HepG2 (cell line): ENCODE measurements around the gene PRKG1. TPM values are rescaled to one million over a fixed set of nuclear protein-coding genes. Genes with fewer than 3 reads are reported as not detected.

Experiments used
- ATAC-seq: fragments of 200-7000 bp; cut with Tn5 transposase; 3 replicates; pipeline ENCODE4 v1.9.1; 2020; ENCODE audit warnings: mild to moderate bottlenecking, moderate library complexity
- BruUV-seq: library from RNA; stranded (reverse); fragments of 400-500 nt; replicated peaks from 2 replicates; lab custom pipeline; 2021; lab: Mats Ljungman, UMichigan
- CTCF ChIA-PET: fragments of 300-600 bp; formaldehyde crosslinking; extraction: SDS; loops from one replicate; lab custom pipeline; 2021; ENCODE audit warnings: low total read pairs, inconsistent platforms, low intra/inter-chr PET ratio; lab: Yijun Ruan, JAX
- POLR2A ChIA-PET: fragments of 350-600 bp; sonication (Branson Sonifier 250); formaldehyde crosslinking; loops from one replicate; lab custom pipeline; 2020; ENCODE audit warnings: antibody characterized with exemption, inconsistent platforms; lab: Yijun Ruan, JAX
- DNase-seq: peaks from one replicate; pipeline ENCODE4 v3.0.0-alpha.2; 2015; ENCODE audit warnings: low spot score
- FAIRE-seq: peaks from 3 replicates; lab custom pipeline; 2011; peaks lifted over from hg19 to GRCh38; lab: Jason Lieb, UNC
- H2AFZ ChIP-seq: one replicate; pipeline ENCODE4 v1.6.1; 2011; ENCODE audit warnings: low read length, inconsistent platforms
- H3K27ac ChIP-seq: fragments of 300-600 bp; 3 replicates; pipeline ENCODE4 v1.8.0; 2011; ENCODE audit warnings: mixed run types, mild to moderate bottlenecking, mixed read lengths, low read length, inconsistent platforms; ENCODE audit not compliant: insufficient read depth; ENCODE audit errors: extremely low read length
- H3K27me3 ChIP-seq, 2 experiments: fragments of 200-600 bp in 1 of 2; 2 replicates in 1 of 2; 3 replicates in 1 of 2; pipeline versions ENCODE4 v1.6.0 to v1.8.0; 2011; ENCODE audit warnings: low read length in 2 of 2, mild to moderate bottlenecking in 2 of 2, moderate library complexity in 2 of 2, inconsistent platforms in 1 of 2; ENCODE audit not compliant: insufficient read depth in 2 of 2, control insufficient read depth in 1 of 2
- H3K36me3 ChIP-seq, 2 experiments: fragments of 200-600 bp in 1 of 2; replicated peaks in 1 of 2; 2 replicates in 1 of 2; 3 replicates in 1 of 2; pipeline versions ENCODE4 v1.5.1 to v1.8.0; 2011; ENCODE audit warnings: low read length in 2 of 2, inconsistent platforms in 1 of 2; ENCODE audit not compliant: insufficient read depth in 2 of 2, control insufficient read depth in 1 of 2
- H3K4me1 ChIP-seq: 2 replicates; pipeline ENCODE4 v1.5.1; 2012; ENCODE audit warnings: low read length, inconsistent platforms; ENCODE audit not compliant: insufficient read depth
- H3K4me2 ChIP-seq: 2 replicates; pipeline ENCODE4 v1.6.0; 2011; ENCODE audit warnings: low read depth, low read length, inconsistent platforms
- H3K4me3 ChIP-seq, 3 experiments: fragments of 200-600 bp in 1 of 3; sonication (generic), shearing (Covaris generic) in 1 of 3; replicated peaks in 1 of 3; 2 replicates each; pipeline ENCODE4 v1.5.1; 2011 to 2016; ENCODE audit warnings: low read length in 3 of 3, inconsistent platforms in 2 of 3, low read depth in 2 of 3, mild to moderate bottlenecking in 2 of 3, control low read depth in 1 of 3, mixed read lengths in 1 of 3; ENCODE audit not compliant: insufficient read depth in 1 of 3
- H3K79me2 ChIP-seq: one replicate; pipeline ENCODE4 v1.6.1; 2011; ENCODE audit warnings: low read length, inconsistent platforms; ENCODE audit not compliant: insufficient read depth
- H3K9ac ChIP-seq: 2 replicates; pipeline ENCODE4 v1.6.0; 2011; ENCODE audit warnings: mild to moderate bottlenecking, low read depth, low read length, inconsistent platforms; ENCODE audit not compliant: insufficient read depth
- H3K9me3 ChIP-seq: 2 replicates; pipeline ENCODE4 v1.5.1; 2012; ENCODE audit warnings: mild to moderate bottlenecking, low read length
- H4K20me1 ChIP-seq: 2 replicates; pipeline ENCODE4 v1.6.0; 2011; ENCODE audit warnings: inconsistent platforms, mild to moderate bottlenecking, low read length, moderate library complexity; ENCODE audit not compliant: insufficient read depth
- ATF3 ChIP-seq: sonication (generic); formaldehyde crosslinking; IDR thresholded peaks from 2 replicates; pipeline ENCODE4 v1.4.0; 2020; ENCODE audit warnings: missing genetic modification reagents
- IRF9 ChIP-seq: sonication (generic); formaldehyde crosslinking; IDR thresholded peaks from 2 replicates; pipeline ENCODE4 v1.8.0; 2022; ENCODE audit warnings: missing genetic modification reagents, mild to moderate bottlenecking, borderline replicate concordance
- JARID2 ChIP-seq: sonication (generic); formaldehyde crosslinking; IDR thresholded peaks from 2 replicates; pipeline ENCODE4 v1.8.1; 2023; ENCODE audit warnings: missing genetic modification reagents, inconsistent platforms; ENCODE audit not compliant: insufficient replicate concordance
- JUND ChIP-seq: sonication (generic); formaldehyde crosslinking; IDR thresholded peaks from 2 replicates; pipeline ENCODE4 v1.8.0; 2022; ENCODE audit warnings: mild to moderate bottlenecking, missing genetic modification reagents
- NR3C1 ChIP-seq: sonication (generic); formaldehyde crosslinking; IDR thresholded peaks from 2 replicates; pipeline ENCODE4 v1.4.0; 2020; ENCODE audit warnings: missing genetic modification reagents
- PRDM10 ChIP-seq: sonication (generic); formaldehyde crosslinking; IDR thresholded peaks from 2 replicates; pipeline ENCODE4 v1.4.0; 2020; ENCODE audit warnings: low read depth, missing genetic modification reagents
- REPIN1 ChIP-seq: sonication (generic); formaldehyde crosslinking; IDR thresholded peaks from 2 replicates; pipeline ENCODE4 v1.8.0; 2022; ENCODE audit warnings: missing genetic modification reagents, low read depth, mild to moderate bottlenecking, borderline replicate concordance
- ZBTB3 ChIP-seq: sonication (generic); formaldehyde crosslinking; IDR thresholded peaks from 2 replicates; pipeline ENCODE4 v1.4.0; 2020; ENCODE audit warnings: low read depth, mild to moderate bottlenecking, moderate library complexity, missing genetic modification reagents, borderline replicate concordance
- ZNF232 ChIP-seq: sonication (generic); formaldehyde crosslinking; IDR thresholded peaks from 2 replicates; pipeline ENCODE4 v1.4.0; 2020; ENCODE audit warnings: missing genetic modification reagents, borderline replicate concordance
- WGBS: methylation state at CpG from one replicate; pipeline ENCODE4 v1.1.6; 2017; ENCODE audit warnings: low lambda C conversion rate; 5-methylcytosine and 5-hydroxymethylcytosine counted together
- in situ Hi-C: cut with HindIII; loops from 2 replicates; pipeline ENCODE4 v1.10.0; 2017; ENCODE audit warnings: low pct_unique_long_range_greater_than_20kb; ENCODE audit not compliant: extremely low pct_ligation_motif_present
- intact Hi-C: fragments of 100-400 bp; cut with micrococcal nuclease; formaldehyde crosslinking; loops from one replicate; pipeline ENCODE4 v1.10.0; 2022; ENCODE audit not compliant: unreplicated experiment
- polyA plus RNA-seq, 8 experiments: library from polyadenylated mRNA; depleted of rRNA in 3 of 8; stranded (reverse) in 7 of 8; unstranded in 1 of 8; fragments of >200 nt; fragmentation: Illumina TruSeq in 4 of 8; extraction: Trizol in 4 of 8; gene quantifications; 2 replicates each; pipeline versions ENCODE4 v1.2.1 to v1.2.3, GENCODE V29; 2011 to 2016; ENCODE audit warnings: low read depth in 4 of 8, missing spikeins in 1 of 8, mixed read lengths in 1 of 8; ENCODE audit not compliant: insufficient read depth in 1 of 8
- total RNA-seq, 5 experiments: library from RNA; depleted of rRNA; stranded (reverse); fragments of >200 nt; fragmentation: Illumina TruSeq; extraction: Trizol; gene quantifications; 2 replicates each; pipeline ENCODE4 v1.2.3, GENCODE V29; 2016; ENCODE audit warnings: low read depth in 1 of 5
- TF ChIP-seq, protein P1 (sequence below): IDR thresholded peaks from 2 replicates; pipeline ENCODE4 v1.6.1; 2016; ENCODE audit warnings: missing biosample characterization, missing genetic modification reagents, low read depth

PRKG1 gene
- total and polyA plus RNA-seq, 2 of the 13 experiments (the other 11 are each of a cell fraction or from before 2014, with no cell fraction given), result 0.01 TPM; not detected in 1

DNA sequence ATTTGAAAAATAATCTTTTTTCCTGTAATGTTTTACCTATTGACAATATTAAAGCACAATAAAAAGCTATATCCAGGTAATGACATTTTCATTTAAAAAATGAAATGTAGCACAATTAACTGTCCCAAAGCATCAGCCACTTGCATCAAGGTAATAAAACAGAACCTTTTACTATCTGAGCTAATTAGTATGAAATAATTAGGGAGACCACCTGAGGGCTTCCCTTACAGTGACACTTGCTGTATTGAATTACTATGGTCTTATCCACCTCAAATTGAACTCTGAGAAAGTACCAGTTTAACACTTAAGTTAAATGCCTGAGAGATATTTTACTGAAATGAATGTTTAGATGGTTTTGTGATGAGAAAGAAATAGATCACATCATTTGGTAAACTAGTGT lies 1120.4 kb downstream of the PRKG1 start (continued):
- TF ChIP-seq PRDM10 (CRISPR knock-in tag) (no peak), ZBTB3 (CRISPR knock-in tag) (no peak), NR3C1 (CRISPR knock-in tag) (no peak)

DNA sequence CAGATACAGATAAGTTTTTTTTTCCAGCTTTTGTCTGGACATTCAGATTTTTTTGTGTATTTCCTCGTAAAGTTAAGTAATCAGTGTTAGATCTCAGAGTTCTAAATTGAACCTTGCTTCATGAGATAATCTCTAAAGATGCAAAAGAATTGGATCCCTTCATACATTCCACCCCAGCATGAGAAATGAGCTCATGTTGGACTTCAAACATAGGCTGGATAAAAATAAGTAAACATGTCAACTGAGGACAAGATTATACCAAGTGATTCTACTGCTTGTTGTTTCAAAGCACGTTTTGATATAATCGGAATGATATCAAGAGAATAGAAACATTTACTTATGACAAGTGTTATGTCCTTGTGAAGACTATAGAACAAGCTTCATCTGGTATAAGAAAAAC lies 1122.8 kb downstream of the PRKG1 start:
- ChIA-PET CTCF (no interaction called here), POLR2A (no interaction called here)
- intact Hi-C loops, result no loop called here
- no peak overlapping the region for H3K9ac ChIP-seq
- in situ Hi-C loops, result no loop called here
- FAIRE-seq (no peak), DNase-seq (no peak), ATAC-seq (no peak)
- H3K4me2 ChIP-seq, result no peak overlapping the region
- no peaks in the 10 kb centered on the region for H3K79me2 ChIP-seq
- H3K36me3 ChIP-seq, result no peaks in the 10 kb centered on the region
- H3K4me3 ChIP-seq, result no peak overlapping the region
- H3K4me1 ChIP-seq, result no peaks in the 10 kb centered on the region
- H3K9me3 ChIP-seq, result no peaks in the 10 kb centered on the region
- WGBS, result 1% methylated on average over 3 of the region's 3 CpGs
- no peaks in the 10 kb centered on the region for H4K20me1 ChIP-seq
- no peaks in the 10 kb centered on the region for H3K27me3 ChIP-seq
- no peak overlapping the region for H3K27ac ChIP-seq
- no peak overlapping the region for H2AFZ ChIP-seq
- BruUV-seq, result no TSS peak
- TF ChIP-seq IRF9 (CRISPR knock-in tag) (no peak), ATF3 (CRISPR knock-in tag) (no peak), REPIN1 (CRISPR knock-in tag) (no peak), JARID2 (CRISPR knock-in tag) (no peak), JUND (CRISPR knock-in tag) (no peak), ZNF232 (no peak)
- TF ChIP-seq, protein P1, sequence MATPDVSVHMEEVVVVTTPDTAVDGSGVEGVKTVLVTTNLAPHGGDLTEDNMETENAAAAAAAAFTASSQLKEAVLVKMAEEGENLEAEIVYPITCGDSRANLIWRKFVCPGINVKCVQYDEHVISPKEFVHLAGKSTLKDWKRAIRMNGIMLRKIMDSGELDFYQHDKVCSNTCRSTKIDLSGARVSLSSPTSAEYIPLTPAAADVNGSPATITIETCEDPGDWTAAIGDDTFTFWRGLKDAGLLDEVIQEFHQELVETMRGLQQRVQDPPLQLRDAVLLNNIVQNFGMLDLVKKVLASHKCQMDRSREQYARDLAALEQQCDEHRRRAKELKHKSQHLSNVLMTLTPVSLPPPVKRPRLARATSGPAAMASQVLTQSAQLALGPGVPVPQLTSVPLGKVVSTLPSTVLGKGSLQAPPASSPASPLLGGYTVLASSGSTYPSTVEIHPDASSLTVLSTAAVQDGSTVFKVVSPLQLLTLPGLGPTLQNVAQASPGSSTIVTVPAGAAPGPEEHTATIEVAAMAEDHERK (CRISPR knock-in tag), result no peak
